GM12873 (cell line): Measurements from ENCODE around the gene CLCA4.

Experiments
- TF ChIP-seq, protein P1 (sequence below): IDR thresholded peaks from 2 replicates; pipeline ENCODE4 v1.5.1; 2012; ENCODE audit warnings: low read depth, mild to moderate bottlenecking, moderate library complexity, low read length, control low read depth; ENCODE audit not compliant: insufficient read depth; ENCODE audit errors: missing control alignments

The CLCA4 gene

DNA sequence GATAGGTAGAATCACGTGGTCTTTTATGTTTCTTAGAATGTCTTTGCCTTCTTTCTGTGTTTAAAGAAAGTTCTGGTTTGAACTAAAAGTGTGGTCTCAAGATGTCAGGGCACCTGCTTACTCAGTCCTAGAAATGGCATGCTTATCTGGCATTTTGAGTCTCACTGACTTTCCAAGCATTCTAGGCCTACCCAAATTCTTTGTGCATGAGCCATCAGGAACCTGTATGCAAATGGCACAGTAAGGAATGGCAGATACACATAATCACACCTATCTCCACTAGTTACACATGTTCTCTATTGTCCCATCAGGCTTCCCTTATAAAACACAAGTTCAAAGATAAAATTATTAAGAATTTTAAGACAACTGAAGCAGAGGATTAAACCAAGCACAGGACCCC, 29.5 kb upstream of the CLCA4 start:
- TF ChIP-seq, protein P1, sequence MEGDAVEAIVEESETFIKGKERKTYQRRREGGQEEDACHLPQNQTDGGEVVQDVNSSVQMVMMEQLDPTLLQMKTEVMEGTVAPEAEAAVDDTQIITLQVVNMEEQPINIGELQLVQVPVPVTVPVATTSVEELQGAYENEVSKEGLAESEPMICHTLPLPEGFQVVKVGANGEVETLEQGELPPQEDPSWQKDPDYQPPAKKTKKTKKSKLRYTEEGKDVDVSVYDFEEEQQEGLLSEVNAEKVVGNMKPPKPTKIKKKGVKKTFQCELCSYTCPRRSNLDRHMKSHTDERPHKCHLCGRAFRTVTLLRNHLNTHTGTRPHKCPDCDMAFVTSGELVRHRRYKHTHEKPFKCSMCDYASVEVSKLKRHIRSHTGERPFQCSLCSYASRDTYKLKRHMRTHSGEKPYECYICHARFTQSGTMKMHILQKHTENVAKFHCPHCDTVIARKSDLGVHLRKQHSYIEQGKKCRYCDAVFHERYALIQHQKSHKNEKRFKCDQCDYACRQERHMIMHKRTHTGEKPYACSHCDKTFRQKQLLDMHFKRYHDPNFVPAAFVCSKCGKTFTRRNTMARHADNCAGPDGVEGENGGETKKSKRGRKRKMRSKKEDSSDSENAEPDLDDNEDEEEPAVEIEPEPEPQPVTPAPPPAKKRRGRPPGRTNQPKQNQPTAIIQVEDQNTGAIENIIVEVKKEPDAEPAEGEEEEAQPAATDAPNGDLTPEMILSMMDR: no peak

DNA sequence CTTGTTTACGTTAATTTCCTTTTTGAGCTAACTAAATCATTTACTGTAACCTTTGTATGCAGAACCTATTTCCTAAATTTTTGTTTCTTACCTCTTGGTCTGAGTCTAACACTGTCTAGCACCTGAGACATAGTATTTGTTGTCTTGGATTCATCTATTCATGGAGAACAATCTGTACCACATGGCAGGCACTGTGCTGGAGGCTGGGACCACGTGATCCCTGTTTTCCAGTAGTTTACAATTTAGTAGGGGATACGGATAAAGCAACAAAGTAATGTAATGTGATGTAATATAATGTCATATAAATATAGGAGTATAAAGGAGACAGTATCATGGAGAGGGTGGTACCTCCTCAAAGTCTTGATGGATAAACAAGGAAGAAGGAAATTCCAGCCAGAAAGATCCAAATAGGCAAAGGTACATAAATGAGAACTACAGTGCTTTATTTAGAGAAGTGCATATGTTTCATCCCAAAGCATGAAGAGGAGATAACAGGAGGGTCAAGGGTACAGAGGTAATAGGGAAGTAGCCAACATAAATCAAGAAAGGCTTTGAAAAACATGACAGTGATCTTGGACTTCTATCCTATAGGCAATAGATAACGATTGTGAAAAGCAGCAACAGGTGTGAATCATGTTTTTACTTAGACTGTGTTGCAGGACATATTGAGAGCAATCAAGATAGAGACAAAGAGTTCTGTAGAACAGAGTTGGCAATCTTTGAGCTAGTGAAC, 25.9 kb upstream of the CLCA4 start:
- TF ChIP-seq, protein P1: no peak

DNA sequence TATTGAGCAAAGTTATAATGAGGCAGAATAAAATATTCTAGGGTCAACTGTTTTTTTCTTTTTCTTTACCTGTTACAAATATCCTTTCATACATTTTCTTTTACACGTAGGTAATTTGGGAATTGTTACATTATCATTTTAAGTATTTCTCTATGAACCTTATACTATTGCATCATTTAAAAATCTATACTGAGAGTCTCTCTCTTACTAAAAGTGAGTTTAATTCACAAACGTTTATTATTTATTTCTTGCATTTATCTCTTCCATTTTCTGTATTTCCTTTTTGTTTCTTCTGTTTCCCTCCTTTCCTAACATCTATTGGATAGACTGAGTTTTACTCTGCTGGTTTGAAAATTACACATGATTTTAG, 25.4 kb upstream of the CLCA4 start:
- TF ChIP-seq, protein P1: no peak

- TF ChIP-seq, protein P1: no peak
These were observed 24.6 kb upstream of the CLCA4 start for GRCh38 chr1:86522240-86522639.

DNA sequence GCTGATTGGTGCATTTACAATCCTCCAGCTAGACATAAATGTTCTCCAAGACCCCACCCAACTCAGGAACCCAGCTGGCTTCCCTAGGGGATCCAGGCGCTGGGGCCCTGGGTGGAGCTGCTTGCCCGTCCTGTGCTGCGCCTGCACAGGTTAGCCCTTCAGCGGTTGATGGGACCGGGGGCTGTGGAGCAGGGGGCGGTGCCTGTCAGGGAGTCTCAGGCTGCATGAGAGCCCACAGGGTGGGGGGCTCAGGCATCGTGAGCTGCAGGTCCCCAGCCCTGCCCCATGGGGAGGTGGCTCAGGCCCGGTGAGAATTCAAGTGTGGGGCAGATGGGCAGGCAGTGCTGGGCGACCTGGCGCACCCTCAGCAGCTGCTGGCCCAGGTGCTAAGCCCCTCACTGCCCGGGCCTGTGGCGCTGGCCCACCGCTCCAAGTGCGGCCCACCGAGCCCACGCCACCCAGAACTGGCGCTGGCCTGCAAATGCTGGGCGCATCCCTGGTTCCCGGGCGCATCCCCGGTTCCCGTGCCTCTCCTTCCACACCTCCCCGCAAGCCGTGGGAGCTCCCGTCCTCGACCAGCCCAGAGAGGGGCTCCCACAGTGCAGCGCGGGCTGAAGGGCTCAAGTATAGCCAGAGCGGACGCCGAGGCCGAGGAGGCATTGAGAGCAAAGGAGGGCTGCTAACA, 23.1 kb upstream of the CLCA4 start:
- TF ChIP-seq, protein P1: no peak

DNA sequence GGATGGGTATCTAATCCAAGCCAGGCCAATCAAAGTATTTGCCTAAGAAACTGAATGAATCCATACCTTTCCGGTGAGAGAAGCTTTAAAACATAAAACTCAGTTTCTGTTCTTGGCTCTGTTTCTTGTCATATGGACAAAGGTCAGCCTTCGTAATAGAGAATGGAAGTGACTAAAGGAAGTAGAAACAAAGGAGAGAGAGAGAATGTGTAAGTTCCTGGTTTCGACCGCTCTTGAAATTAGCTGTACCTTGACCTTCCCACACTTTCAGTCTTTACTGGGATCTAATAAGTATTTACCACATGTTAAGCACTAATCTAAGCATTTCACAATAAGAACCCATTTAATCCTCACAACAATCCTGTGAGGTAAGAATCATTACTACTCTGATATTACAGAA, 19.6 kb upstream of the CLCA4 start:
- TF ChIP-seq, protein P1: no peak

- TF ChIP-seq, protein P1: no peak
These were observed 16.6 kb upstream of the CLCA4 start for GRCh38 chr1:86530211-86530845.
